GM21390 (cell line): ENCODE results near the gene CMTM4.
A peak's percentile ranks its signal among the peaks of the same experiment; 100 is the strongest.

Experiments used
- ATAC-seq: cut with Tn5 transposase; IDR thresholded peaks from one replicate; pipeline ENCODE4 v1.9.1; 2021; ENCODE audit not compliant: unreplicated experiment

The CMTM4 gene

DNA sequence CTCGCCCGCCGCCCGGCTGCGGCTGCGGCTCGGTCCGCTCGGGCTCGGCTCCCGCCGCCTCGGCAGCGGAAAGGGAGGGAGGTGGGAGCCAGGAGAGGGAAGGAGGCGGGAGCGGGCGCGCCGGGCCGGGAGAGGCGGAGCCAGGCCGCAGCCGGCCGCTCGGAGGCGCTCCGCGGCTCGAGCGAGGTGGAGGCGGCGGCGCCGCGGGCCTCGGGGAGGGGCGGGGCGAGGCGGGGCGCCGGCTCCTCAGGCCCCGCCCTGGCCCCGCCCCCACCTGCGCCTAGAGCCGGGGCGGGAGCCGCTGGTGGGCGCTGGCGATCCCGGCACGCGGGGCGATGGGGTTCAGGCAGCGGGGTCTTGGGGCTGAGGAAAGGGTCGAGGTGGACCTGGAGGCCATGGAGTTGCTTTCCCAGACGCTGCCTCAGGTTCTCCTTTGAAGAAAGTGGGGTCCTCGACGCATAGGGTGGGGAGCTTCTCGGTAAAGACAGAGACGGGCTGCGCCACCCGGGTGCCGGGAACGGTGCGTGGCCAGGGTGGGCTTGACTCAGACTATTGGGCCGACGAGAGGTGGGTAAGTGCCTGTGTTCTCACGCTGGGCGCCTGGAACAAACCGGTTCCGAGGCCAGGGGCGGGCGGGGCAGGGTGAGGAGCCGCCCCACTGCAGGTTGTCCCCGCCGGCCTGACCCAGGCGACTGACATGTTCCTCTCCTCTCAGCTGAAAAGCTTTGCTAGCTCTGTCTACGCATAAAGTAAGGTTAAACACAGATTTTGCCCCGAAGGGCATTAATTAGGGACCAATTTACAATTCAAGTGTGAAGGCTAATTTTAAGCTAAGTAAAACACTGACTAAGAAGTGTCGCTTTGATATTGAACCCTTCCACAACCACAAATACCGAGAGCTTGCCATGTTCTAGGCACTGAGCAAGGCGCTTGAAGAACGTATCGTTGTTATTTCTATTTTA is at the start of gene CMTM4:
TSS of gene CMTM4 (minus strand) at position 75 of the 962 bp plus-strand sequence. CDS start 218 bp downstream, outside the sequence.
- ATAC-seq: peak; percentile 92

DNA sequence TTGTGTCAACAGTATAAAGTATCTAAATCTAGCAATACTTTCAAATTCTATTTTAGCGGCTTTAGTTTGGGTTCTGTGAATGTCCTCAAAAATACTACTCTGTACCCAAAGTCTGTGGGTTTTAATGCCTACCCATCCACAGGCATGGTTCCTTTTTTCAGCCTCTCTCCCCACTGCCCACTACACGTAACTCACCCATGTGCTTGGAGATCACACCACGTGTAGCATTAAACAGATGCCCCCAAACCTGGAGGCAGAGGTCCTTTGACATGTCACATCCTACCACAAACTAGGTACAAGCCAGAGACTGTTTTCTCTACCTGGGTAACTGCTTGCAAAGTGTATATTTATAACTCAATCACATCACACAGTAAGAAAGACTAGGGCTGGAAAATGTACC is 49.5 kb upstream of the CMTM4 start:
- ATAC-seq: no peak

DNA sequence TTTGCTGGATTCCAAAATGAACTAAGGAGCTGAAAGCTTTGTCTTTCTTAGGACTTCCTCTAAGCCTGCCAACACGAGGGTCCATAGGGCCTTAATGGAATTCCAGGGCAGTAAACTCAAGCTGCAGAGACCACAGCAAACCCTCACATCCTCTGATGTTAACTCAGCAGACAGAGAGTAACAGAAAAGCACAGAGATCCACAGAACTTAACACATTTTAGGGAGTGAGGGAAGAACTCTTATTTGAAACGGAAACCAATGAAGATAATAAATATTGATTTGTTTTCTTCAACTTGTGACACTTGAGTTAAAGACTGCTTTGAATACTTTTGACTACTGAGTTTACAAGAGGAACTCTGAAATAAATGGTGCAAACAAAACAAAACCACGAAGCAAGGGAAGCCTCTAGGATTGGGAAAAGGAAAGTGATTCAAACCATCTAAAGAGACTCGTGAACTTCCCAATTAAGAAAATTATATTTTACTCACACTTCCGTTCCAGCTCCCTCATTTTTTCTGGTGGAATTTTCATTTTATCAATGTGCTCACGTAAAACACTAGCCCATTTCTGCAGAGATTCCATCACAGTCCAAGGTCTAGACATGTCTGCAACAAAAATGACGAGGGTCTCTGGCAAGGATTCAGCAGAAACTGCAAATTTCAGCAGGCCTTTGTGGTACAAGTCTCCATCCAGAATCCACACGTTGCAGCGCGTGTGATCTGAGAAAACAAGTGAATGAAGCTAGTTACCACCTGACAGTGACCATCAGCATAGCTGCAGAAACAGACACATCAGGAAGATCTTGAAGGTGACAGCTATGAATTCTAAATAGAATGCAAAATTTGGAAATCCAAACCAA is 45.6 kb upstream of the CMTM4 start:
- no peak for ATAC-seq

DNA sequence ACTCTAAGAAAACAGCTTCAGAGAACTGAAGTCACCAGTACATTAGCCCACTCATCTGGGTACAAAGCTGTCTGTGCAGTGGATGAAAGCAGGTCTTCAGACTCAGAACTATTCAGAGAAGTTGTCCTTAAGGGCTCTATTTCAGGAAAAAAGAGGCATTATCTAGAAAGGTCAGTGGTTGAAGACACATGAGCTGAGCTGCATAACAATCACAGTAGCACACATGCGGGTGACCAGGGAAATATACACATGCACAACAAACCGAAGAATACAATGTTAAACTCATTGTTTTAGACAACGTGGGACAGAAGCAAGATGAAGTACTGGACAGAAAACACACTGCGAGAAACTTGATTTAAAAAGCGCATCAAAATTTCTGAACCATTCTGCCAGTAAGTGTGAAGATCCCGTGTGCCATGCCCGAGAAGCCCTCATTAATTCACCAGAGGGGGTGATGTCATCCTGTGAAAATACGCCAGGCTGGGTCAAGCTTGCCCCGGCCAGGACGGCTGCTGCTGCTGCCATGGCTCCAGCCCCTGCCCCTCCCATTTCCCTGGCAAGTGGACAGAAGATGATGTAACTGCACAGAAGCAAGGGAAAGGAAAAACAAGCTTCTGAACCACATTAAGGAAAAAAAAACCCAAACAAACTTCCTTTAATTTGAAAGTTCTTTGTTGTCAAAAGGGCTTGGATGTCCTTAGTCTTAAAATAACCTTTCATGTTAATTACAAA is 44.8 kb upstream of the CMTM4 start:
- no peak for ATAC-seq

DNA sequence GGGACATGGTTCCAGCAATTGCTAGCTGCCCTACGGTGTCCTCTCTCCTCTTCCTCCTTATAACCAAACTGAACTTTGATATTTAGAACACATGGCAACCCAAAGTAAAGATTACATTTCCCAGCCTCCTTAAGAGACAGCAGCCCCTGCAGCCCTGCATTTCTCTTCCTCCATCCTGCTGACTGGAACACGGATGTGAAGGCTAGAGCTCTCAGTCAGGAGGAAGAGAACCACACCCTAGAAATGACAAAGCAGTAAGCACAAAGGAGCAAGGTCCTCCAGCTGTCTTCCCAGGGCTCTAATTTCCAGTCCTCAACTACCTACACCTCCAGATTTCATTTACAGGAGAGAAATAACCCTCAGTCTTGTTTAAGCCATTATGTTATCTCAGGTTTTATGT is 44.0 kb upstream of the CMTM4 start:
- no peak for ATAC-seq

DNA sequence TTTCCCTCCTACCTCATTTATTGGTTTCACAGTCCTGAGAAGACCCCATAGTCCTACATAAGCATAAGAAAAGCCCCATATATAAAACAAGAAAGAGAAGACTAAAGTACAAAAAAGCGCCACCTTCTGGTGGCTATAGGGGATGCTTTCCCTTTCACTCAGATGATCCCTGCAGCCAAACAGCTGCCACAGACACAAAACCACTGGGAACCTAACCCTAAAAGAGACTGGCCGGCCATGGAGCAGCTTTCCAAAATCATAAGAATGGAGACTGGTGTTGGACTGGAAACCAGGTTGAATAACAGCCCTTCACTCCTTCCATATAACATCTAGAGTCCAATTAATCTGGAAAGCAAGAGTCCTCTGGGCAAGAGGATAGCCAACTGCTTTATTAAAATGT is 43.5 kb upstream of the CMTM4 start:
- no peak for ATAC-seq

DNA sequence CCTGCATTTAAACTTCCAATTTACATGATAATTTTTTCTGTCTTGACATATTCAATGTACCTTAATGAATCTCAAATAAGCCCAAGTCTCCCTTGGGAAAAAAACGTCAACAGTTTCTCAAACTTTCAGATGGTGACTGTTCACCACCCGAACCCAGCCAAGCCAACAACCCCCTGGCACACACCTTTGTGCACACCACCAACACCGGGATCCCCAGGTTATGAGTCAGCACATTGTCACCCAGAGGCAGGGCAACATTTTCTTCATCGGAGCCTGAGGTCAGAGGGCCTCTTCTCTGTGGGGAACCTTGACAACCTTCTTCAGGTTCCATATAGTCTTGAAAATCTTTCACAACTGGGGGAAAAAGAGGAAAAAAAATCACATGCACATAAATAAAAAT is 39.3 kb upstream of the CMTM4 start:
- ATAC-seq: no peak

DNA sequence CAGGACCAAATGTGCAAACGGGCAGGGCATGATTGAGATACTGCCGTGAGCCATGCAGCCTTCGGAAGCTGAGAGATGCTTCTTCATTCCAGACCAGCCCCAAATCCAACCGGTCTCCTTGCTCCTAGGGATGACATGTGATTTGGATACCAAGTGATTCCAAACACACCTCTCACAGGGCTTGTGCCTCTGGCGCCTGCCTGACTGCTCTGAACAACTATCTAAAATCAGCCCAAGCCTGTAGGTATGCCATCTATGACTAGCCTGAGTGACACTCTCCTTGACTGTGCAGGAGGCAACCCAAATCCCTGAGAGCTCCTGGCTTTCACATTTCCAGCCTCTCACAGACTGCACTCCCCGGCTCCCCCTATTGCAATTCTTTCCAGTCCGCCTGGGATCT is 34.6 kb upstream of the CMTM4 start:
- ATAC-seq: no peak

DNA sequence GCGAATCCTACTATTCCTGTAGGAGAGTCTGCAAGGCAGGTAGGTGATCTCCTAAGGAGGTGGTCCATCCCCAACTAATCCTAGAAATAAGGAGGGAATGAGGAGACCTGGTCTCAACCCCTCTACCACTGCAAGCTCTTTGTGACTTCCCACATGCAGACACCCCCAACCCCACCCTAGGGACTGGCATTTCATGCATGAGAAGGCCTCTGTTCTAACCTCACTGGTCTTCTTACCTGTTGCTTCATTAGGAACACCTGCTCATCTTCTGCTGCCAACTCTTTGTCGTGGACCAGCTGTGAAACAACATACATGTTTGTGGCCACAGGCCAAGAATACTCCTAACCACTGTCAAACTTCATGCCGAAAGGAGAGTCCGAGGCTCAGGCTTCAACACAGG is 32.3 kb upstream of the CMTM4 start:
- ATAC-seq: no peak

DNA sequence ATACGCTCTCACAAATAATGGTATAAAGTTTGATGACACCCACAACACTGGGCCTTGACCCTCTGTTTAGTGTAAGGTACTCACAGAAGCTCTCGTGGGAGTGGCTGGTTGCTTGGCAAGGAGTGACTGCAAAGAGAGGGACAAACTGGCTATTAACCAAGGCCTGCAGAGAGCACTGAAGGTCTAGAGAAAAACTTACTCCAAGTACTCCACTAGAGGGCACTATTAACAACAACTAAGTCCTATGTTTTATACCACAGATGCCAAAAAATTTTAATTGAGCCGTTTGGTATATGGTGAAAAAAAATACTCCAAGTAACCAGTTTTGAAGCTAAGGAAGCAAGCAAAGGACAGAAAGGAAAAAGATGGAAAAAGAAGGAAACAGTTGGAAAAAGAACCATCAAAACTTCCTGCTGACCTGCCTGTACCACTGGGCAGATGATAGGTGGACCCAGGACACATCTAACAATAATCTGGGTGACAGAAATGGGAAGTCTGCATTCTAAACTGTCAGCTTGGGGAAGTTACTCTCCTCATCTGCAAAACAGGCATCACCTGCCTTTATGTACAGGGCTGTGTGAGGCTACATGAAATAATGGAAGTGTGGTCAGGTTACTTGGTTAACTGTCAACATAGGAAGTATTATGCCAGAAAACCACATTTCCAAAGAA is 31.7 kb upstream of the CMTM4 start:
- no peak for ATAC-seq

DNA sequence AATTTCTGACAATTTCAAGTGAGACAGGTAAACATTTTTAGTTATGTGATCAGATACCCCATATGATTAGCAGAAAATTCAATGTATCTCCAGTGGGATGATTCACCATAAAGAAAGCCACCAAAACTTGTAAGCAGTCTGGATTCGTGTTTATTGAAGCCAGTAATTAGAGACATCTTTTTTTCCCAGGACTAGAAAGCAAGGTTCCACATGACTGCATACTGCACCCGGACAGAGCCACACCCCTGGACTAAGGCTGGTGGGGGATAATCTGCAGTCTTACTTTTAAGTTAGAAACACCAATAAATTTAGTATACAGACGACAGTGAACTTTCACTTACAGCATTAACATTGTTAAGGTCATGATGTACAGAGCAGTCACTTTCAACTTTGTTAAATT is 24.2 kb upstream of the CMTM4 start:
- ATAC-seq: no peak

DNA sequence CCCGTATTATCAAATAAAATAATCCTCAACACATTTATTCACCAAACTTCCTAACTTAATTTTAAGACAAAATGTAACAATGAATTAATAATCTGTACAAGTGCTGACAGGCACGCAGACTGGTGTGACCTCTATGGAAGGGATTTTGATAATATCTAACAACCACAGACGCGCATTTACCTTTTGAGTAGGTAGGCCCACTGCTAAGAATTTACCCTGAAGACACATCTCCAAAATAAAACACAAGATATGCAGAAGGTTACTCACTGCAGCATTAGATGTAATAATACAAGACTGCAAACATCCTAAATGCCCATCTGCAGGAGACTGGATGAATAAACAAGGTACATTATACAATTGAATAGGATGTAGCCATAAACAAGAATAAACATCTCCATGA is 22.7 kb upstream of the CMTM4 start:
- ATAC-seq: no peak

DNA sequence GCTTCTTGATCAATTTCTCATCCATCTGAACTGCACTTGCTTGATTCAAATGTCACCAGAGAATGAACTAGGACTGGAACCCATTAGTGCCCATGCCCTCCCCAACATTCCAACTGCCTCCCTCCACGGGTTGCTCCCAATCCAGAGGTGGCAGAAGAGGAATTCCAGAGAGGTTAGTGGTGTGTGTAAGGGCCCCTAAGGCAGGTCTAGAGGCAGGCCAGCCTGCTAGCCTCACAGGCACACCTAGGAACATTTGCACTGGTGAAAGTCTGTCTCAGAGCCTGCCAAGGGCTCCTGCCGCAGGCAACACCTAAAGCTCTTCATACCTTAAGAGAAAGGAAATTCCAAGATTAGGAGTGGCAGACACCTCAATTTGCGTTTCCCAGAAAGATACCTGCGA is 21.2 kb upstream of the CMTM4 start:
- no peak for ATAC-seq

DNA sequence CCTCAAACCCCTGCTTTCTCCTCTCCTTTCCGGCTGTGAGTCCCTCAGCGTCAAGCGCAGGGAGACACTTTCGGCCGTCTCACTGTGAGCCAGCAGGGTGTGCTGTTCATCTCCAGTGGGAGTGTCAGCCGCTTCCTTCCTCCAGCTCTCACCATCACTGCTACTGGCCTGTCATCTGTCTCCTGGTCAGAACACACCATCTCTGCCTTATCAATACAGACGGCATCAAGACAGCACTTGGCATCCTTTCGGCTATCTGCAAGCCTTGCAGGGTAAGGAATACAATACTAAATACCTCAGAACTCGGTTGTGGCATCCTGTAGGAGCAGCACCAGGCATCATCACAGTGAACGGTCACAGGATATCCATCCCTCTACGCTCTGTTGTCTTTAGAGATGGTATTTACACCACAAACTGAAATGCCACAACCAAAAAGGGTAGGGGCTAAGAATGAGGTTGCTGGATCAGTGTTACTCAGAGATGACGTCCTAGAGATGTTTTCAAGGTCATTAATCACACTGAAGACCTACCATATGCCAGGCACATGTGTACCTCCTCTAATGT is 20.7 kb upstream of the CMTM4 start:
- no peak for ATAC-seq

DNA sequence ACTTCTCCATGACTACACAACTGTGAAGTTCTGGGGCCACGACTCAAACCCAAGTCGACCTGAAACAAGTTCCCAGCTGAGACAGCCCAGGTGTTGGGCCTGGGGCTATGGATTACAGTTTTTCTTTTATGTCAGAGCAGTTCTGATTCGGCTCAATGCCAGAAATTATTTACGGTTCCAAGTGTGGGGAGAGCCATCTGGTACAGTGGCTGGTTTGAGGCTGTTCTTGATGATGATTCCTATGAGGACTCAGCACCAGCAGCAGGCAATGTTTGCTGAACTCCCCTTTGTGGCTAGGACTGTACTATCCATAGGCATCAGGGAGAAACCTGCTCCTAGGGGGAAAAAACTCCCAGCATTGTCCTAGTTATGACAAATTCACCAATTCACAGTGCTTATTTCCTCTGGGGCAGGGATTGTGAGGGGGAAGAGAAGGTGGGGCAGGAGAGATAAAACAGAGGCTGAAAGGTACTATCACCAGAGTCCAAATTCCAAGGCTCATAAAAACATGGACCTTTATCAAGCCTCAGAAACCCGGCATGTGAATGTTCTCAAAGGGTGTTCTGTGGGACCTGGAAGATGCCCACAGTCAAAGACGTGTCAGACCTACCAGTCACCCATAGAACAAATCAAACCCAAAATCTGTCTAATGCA is 18.2 kb upstream of the CMTM4 start:
- ATAC-seq: no peak

DNA sequence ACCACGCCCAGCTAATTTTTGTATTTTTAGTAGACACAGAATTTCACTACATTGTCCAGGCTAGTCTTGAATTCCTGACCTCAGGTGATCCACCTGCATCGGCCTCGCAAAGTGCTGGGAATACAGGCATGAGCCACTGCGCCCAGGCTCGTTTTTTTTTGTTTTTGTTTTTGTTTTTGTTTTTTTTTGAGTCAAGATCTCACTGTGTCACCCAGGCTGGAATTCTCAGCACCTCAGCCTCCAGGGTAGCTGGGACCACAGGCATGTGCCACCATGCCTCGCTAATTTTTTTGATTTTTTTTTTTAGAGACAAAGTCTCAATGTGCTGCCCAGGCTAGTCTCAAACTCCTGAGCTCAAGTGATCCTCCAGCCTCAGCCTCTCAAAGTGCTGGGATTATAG is 17.5 kb upstream of the CMTM4 start:
- no peak for ATAC-seq

DNA sequence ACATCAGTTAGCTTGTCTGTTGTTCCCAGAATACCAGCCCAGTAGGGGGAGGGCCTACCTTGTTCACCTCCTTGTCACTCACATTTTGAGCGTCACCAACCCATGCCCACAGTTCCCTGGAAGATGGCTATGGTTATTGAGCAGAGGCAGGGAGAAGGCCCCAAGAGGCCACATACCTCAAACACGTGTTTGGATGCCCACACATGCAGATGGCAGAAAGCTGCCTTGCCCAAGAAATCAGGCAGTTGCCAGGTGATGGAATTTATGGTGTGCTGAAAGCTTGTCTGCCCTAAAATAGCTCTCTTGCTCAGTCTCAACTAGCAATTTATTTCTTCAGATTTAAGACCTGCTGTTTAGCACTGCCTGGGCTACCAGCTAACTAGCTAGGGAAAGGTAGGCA is 16.5 kb upstream of the CMTM4 start:
- no peak for ATAC-seq

DNA sequence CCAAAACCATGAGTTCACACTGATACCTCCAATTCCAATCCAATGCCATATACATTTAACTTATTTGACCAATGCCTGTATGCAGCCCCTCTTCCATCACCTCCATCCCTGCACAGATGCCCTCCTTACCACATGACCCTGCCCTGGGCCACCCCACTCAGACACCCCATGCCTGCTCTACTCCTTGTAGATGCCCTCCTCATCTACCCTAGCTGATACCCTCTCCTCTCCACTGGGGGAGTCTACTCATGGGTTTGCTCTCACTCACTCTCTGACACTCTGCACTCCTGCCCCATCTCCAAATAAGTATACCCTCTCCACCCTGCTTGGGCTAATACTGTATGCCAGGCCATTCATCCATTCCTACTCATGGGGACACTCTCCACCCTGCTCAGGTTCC is 16.0 kb upstream of the CMTM4 start:
- no peak for ATAC-seq

DNA sequence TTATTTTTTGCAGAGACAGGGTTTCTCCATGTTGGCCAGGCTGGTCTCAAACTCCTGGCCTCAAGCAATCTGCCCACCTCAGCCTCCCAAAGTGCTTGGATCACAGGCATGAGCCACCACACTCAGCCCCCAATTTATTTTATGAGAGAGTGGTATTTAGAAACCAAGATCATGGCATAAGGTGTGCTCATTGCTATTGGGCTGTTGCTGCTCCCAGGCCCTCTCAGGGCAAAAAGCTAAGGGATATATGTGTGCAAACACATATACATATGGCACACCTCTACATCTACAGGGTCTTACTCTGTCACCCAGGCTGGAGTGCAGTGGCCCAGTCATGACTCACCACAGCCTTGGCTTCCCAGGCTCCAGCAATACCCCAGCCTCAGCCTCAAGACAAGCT is 15.0 kb upstream of the CMTM4 start:
- ATAC-seq: no peak

DNA sequence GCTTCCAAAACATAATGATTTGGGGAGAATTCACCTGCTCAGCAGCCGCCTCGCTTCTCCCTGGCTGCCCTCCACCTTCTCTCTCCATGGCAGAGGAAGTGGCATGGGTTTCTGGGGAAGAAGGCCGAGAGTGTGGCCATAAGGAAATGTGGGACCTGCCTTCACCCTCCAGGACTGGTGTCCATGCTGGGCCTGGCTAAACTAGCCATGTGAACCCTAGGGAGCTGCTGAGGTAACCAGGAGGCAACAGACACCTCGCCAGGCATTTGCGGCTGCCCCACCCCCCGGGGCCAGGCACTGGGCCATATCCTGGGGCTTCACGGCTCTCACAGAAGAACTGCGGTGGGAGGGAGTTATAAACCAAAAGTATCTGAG is 9.9 kb upstream of the CMTM4 start:
- ATAC-seq: no peak
